WTC11 (cell line): ENCODE data around the gene UTP20. TPM values are rescaled to one million over a fixed set of nuclear protein-coding genes. Genes with fewer than 3 reads are reported as not detected.

ENCODE experiments used
- CBFB ChIP-seq: sonication (generic); formaldehyde crosslinking; IDR thresholded peaks from 2 replicates; pipeline ENCODE4 v1.8.1; 2022; ENCODE audit warnings: mild to moderate bottlenecking, low read depth, missing genetic modification reagents
- CREB1 ChIP-seq: sonication (generic); formaldehyde crosslinking; IDR thresholded peaks from 2 replicates; pipeline ENCODE4 v1.8.0; 2023; ENCODE audit warnings: mild to moderate bottlenecking, missing genetic modification reagents
- ESRRA ChIP-seq: sonication (generic); formaldehyde crosslinking; IDR thresholded peaks from 2 replicates; pipeline ENCODE4 v1.8.1; 2022; ENCODE audit warnings: mild to moderate bottlenecking, missing genetic modification reagents, borderline replicate concordance
- GRHL2 ChIP-seq: fragments of 250-450 bp; sonication (Bioruptor Pico); IDR thresholded peaks from 2 replicates; pipeline ENCODE4 v1.8.0; 2022; ENCODE audit warnings: mild to moderate bottlenecking, moderate library complexity; ENCODE audit not compliant: insufficient replicate concordance, severe bottlenecking
- HMGXB4 ChIP-seq: sonication (generic); formaldehyde crosslinking; IDR thresholded peaks from 2 replicates; pipeline ENCODE4 v1.8.1; 2023; ENCODE audit warnings: mild to moderate bottlenecking, moderate library complexity, missing genetic modification reagents
- IRF2 ChIP-seq: sonication (generic); formaldehyde crosslinking; IDR thresholded peaks from 2 replicates; pipeline ENCODE4 v1.8.0; 2022; ENCODE audit warnings: low read depth, missing genetic modification reagents, borderline replicate concordance
- JUN ChIP-seq: sonication (generic); formaldehyde crosslinking; IDR thresholded peaks from 2 replicates; pipeline ENCODE4 v1.8.0; 2023; ENCODE audit warnings: mild to moderate bottlenecking, missing genetic modification reagents
- NR1H2 ChIP-seq: sonication (generic); formaldehyde crosslinking; IDR thresholded peaks from 2 replicates; pipeline ENCODE4 v1.9.0; 2021; ENCODE audit warnings: mild to moderate bottlenecking, moderate library complexity, missing genetic modification reagents
- SMAD4 ChIP-seq: sonication (generic); formaldehyde crosslinking; IDR thresholded peaks from 2 replicates; pipeline ENCODE4 v1.8.0; 2022; ENCODE audit warnings: mild to moderate bottlenecking, missing genetic modification reagents
- TCF7 ChIP-seq: sonication (generic); formaldehyde crosslinking; IDR thresholded peaks from 2 replicates; pipeline ENCODE4 v1.8.0; 2022; ENCODE audit warnings: mild to moderate bottlenecking, low read depth, missing genetic modification reagents, moderate library complexity
- TEAD1 ChIP-seq: sonication (generic); formaldehyde crosslinking; IDR thresholded peaks from 2 replicates; pipeline ENCODE4 v1.8.0; 2022; ENCODE audit warnings: mild to moderate bottlenecking, missing genetic modification reagents
- TP53 ChIP-seq: sonication (generic); formaldehyde crosslinking; IDR thresholded peaks from 2 replicates; pipeline ENCODE4 v1.8.1; 2023; ENCODE audit warnings: mild to moderate bottlenecking, missing genetic modification reagents
- ZMAT4 ChIP-seq: fragments of 250-450 bp; sonication (Bioruptor Pico); IDR thresholded peaks from 2 replicates; pipeline ENCODE4 v1.9.0; 2021; ENCODE audit warnings: mild to moderate bottlenecking
- ZNF416 ChIP-seq: fragments of 250-450 bp; sonication (Bioruptor Pico); IDR thresholded peaks from 2 replicates; pipeline ENCODE4 v1.9.0; 2021; ENCODE audit warnings: mild to moderate bottlenecking, inconsistent platforms
- ZNF423 ChIP-seq: fragments of 250-450 bp; sonication (Bioruptor Pico); IDR thresholded peaks from 2 replicates; pipeline ENCODE4 v2.1.2; 2022; ENCODE audit warnings: mild to moderate bottlenecking, moderate library complexity
- total RNA-seq: library from RNA; stranded (reverse); gene quantifications from 3 replicates; pipeline ENCODE4 v1.2.3, GENCODE V29; 2021
- TF ChIP-seq, protein P1 (sequence below): sonication (generic); formaldehyde crosslinking; IDR thresholded peaks from 2 replicates; pipeline ENCODE4 v1.8.1; 2022; ENCODE audit warnings: low read depth, missing genetic modification reagents, borderline replicate concordance
- TF ChIP-seq, protein P2 (sequence below): fragments of 250-450 bp; sonication (Bioruptor Pico); IDR thresholded peaks from 2 replicates; pipeline ENCODE4 v1.9.0; 2021; ENCODE audit warnings: mild to moderate bottlenecking
- TF ChIP-seq, protein P3 (sequence below): fragments of 250-450 bp; sonication (Bioruptor Pico); IDR thresholded peaks from 2 replicates; pipeline ENCODE4 v2.1.2; 2022; ENCODE audit warnings: mild to moderate bottlenecking, moderate library complexity
- TF ChIP-seq, protein P4 (sequence below): sonication (generic); formaldehyde crosslinking; IDR thresholded peaks from 2 replicates; pipeline ENCODE4 v1.8.1; 2023; ENCODE audit warnings: mild to moderate bottlenecking, missing genetic modification reagents, borderline replicate concordance
- TF ChIP-seq, protein P5 (sequence below): sonication (generic); formaldehyde crosslinking; IDR thresholded peaks from 2 replicates; pipeline ENCODE4 v1.8.0; 2023; ENCODE audit warnings: missing genetic modification reagents, mild to moderate bottlenecking, borderline replicate concordance

Gene UTP20
- total RNA-seq, 1 experiment from 2014 or later: 34.1 TPM

DNA sequence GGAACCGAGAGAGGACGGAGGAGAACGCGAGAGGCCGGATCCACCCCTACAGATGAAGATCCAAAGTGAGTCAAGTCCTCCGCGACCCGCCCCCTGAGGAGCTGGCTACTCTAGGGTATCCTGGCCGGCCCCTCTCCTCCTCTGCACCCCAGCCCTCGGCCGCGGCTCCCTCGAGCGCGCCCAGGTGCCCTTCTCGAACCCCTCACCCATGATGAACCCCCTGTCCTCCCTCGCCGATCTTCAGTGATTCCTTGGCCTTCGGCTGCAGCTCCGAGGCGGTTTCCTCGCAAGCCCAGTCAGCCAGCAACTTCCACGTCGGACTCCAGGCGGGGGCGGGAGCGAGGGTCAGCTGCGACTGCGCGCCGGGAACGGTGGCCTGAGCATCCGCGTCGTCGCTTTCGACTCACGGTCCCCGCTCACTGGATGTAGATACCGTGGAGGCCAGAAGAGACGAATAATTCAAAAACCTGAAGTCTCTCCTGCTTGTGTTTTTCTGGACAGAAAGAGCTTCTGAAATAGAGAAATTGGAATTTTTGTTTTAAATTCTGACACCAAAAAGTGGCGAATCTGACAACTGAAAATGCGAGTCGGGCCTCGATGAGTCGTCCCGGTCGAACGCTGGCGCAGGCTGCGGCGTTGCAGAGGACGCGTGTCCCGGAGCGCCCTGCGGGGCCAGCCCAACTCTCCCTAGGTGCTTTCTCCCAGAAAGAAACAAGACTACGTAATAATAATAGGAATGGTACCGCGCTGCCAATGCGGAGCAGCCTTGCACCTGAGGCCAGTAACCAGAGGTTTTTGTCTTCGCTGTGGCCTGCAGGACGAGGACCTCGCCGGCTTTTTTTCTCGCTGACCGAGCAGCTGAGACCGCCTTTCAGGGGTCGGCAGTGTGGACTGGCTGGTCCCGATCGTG lies 127.8 kb downstream of the UTP20 start, which contains the start of gene ARL1 (continued):
- TF ChIP-seq ZMAT4: no peak
- TF ChIP-seq GRHL2 (CRISPR knock-in tag): no peak
- no peak for TF ChIP-seq IRF2
- peak; percentile 48; the same call in 1 of the 2 replicates for TF ChIP-seq HMGXB4 (CRISPR knock-in tag)
- TF ChIP-seq, protein P1, sequence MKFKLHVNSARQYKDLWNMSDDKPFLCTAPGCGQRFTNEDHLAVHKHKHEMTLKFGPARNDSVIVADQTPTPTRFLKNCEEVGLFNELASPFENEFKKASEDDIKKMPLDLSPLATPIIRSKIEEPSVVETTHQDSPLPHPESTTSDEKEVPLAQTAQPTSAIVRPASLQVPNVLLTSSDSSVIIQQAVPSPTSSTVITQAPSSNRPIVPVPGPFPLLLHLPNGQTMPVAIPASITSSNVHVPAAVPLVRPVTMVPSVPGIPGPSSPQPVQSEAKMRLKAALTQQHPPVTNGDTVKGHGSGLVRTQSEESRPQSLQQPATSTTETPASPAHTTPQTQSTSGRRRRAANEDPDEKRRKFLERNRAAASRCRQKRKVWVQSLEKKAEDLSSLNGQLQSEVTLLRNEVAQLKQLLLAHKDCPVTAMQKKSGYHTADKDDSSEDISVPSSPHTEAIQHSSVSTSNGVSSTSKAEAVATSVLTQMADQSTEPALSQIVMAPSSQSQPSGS (CRISPR knock-in tag): no peak
- TF ChIP-seq SMAD4 (CRISPR knock-in tag): no peak
- no peak for TF ChIP-seq NR1H2 (CRISPR knock-in tag)
- no peak; the same call in 1 of the 2 replicates for TF ChIP-seq CBFB (CRISPR knock-in tag)
- TF ChIP-seq TP53 (CRISPR knock-in tag): no peak
- TF ChIP-seq ZNF416 (CRISPR knock-in tag): no peak
- TF ChIP-seq ZNF423 (CRISPR knock-in tag): no peak
- TF ChIP-seq, protein P2, sequence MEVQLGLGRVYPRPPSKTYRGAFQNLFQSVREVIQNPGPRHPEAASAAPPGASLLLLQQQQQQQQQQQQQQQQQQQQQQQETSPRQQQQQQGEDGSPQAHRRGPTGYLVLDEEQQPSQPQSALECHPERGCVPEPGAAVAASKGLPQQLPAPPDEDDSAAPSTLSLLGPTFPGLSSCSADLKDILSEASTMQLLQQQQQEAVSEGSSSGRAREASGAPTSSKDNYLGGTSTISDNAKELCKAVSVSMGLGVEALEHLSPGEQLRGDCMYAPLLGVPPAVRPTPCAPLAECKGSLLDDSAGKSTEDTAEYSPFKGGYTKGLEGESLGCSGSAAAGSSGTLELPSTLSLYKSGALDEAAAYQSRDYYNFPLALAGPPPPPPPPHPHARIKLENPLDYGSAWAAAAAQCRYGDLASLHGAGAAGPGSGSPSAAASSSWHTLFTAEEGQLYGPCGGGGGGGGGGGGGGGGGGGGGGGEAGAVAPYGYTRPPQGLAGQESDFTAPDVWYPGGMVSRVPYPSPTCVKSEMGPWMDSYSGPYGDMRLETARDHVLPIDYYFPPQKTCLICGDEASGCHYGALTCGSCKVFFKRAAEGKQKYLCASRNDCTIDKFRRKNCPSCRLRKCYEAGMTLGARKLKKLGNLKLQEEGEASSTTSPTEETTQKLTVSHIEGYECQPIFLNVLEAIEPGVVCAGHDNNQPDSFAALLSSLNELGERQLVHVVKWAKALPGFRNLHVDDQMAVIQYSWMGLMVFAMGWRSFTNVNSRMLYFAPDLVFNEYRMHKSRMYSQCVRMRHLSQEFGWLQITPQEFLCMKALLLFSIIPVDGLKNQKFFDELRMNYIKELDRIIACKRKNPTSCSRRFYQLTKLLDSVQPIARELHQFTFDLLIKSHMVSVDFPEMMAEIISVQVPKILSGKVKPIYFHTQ (CRISPR knock-in tag): no peak
- TF ChIP-seq, protein P3, sequence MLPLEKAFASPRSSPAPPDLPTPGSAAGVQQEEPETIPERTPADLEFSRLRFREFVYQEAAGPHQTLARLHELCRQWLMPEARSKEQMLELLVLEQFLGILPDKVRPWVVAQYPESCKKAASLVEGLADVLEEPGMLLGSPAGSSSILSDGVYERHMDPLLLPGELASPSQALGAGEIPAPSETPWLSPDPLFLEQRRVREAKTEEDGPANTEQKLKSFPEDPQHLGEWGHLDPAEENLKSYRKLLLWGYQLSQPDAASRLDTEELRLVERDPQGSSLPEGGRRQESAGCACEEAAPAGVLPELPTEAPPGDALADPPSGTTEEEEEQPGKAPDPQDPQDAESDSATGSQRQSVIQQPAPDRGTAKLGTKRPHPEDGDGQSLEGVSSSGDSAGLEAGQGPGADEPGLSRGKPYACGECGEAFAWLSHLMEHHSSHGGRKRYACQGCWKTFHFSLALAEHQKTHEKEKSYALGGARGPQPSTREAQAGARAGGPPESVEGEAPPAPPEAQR (CRISPR knock-in tag): no peak
- TF ChIP-seq CREB1 (CRISPR knock-in tag): no peak
- TF ChIP-seq, protein P4, sequence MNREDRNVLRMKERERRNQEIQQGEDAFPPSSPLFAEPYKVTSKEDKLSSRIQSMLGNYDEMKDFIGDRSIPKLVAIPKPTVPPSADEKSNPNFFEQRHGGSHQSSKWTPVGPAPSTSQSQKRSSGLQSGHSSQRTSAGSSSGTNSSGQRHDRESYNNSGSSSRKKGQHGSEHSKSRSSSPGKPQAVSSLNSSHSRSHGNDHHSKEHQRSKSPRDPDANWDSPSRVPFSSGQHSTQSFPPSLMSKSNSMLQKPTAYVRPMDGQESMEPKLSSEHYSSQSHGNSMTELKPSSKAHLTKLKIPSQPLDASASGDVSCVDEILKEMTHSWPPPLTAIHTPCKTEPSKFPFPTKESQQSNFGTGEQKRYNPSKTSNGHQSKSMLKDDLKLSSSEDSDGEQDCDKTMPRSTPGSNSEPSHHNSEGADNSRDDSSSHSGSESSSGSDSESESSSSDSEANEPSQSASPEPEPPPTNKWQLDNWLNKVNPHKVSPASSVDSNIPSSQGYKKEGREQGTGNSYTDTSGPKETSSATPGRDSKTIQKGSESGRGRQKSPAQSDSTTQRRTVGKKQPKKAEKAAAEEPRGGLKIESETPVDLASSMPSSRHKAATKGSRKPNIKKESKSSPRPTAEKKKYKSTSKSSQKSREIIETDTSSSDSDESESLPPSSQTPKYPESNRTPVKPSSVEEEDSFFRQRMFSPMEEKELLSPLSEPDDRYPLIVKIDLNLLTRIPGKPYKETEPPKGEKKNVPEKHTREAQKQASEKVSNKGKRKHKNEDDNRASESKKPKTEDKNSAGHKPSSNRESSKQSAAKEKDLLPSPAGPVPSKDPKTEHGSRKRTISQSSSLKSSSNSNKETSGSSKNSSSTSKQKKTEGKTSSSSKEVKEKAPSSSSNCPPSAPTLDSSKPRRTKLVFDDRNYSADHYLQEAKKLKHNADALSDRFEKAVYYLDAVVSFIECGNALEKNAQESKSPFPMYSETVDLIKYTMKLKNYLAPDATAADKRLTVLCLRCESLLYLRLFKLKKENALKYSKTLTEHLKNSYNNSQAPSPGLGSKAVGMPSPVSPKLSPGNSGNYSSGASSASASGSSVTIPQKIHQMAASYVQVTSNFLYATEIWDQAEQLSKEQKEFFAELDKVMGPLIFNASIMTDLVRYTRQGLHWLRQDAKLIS (CRISPR knock-in tag): no peak
- TF ChIP-seq TEAD1 (CRISPR knock-in tag): 0 out of 2 replicates have a peak, but pooled peaks have one; percentile 22
- TF ChIP-seq ESRRA: no peak
- no peak for TF ChIP-seq JUN
- no peak for TF ChIP-seq TCF7 (CRISPR knock-in tag)
- TF ChIP-seq, protein P5, sequence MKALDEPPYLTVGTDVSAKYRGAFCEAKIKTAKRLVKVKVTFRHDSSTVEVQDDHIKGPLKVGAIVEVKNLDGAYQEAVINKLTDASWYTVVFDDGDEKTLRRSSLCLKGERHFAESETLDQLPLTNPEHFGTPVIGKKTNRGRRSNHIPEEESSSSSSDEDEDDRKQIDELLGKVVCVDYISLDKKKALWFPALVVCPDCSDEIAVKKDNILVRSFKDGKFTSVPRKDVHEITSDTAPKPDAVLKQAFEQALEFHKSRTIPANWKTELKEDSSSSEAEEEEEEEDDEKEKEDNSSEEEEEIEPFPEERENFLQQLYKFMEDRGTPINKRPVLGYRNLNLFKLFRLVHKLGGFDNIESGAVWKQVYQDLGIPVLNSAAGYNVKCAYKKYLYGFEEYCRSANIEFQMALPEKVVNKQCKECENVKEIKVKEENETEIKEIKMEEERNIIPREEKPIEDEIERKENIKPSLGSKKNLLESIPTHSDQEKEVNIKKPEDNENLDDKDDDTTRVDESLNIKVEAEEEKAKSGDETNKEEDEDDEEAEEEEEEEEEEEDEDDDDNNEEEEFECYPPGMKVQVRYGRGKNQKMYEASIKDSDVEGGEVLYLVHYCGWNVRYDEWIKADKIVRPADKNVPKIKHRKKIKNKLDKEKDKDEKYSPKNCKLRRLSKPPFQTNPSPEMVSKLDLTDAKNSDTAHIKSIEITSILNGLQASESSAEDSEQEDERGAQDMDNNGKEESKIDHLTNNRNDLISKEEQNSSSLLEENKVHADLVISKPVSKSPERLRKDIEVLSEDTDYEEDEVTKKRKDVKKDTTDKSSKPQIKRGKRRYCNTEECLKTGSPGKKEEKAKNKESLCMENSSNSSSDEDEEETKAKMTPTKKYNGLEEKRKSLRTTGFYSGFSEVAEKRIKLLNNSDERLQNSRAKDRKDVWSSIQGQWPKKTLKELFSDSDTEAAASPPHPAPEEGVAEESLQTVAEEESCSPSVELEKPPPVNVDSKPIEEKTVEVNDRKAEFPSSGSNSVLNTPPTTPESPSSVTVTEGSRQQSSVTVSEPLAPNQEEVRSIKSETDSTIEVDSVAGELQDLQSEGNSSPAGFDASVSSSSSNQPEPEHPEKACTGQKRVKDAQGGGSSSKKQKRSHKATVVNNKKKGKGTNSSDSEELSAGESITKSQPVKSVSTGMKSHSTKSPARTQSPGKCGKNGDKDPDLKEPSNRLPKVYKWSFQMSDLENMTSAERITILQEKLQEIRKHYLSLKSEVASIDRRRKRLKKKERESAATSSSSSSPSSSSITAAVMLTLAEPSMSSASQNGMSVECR (CRISPR knock-in tag): peak; percentile 45; the same call in 1 of the 2 replicates
